Tibial artery (tissue), 4 donors: ENCODE measurements around the gene SBNO2.

Experiments used
- DNase-seq, 2 donors: peaks; one replicate each; pipeline ENCODE4 v3.0.0-alpha.2; 2019
- H3K27ac ChIP-seq, 2 donors: fragments of 200-600 bp; sonication (generic) in 1 of 2; 1 replicate in 1 of 2; 2 replicates in 1 of 2; pipeline ENCODE4 v1.5.1; 2018 to 2019; ENCODE audit warnings: mild to moderate bottlenecking in 1 of 2
- H3K27me3 ChIP-seq, 2 donors: fragments of 200-600 bp; sonication (generic) in 1 of 2; one replicate each; pipeline versions ENCODE4 v1.5.1 to v1.6.0; 2016 to 2019
- H3K36me3 ChIP-seq, 3 donors: fragments of 200-600 bp; sonication (generic) in 2 of 3; one replicate each; pipeline ENCODE4 v1.5.1; 2016 to 2019; ENCODE audit warnings: mild to moderate bottlenecking in 2 of 3
- H3K4me1 ChIP-seq, 4 donors: fragments of 200-600 bp; sonication (generic) in 2 of 4; 1 replicate in 3 of 4; 2 replicates in 1 of 4; pipeline ENCODE4 v1.5.1; 2016 to 2019
- H3K4me3 ChIP-seq, 2 donors: fragments of 200-600 bp; sonication (generic) in 1 of 2; 1 replicate in 1 of 2; 2 replicates in 1 of 2; pipeline ENCODE4 v1.5.1; 2018 to 2019; ENCODE audit warnings: mild to moderate bottlenecking in 2 of 2
- H3K9me3 ChIP-seq, 3 donors: fragments of 200-600 bp; sonication (generic) in 1 of 3; one replicate each; pipeline ENCODE4 v1.5.1; 2016 to 2019
- CTCF ChIP-seq, 2 experiments: fragments of 200-600 bp in 1 of 2; fragments of 450-650 bp in 1 of 2; IDR thresholded peaks; one replicate each; pipeline ENCODE4 v1.5.1; 2017 to 2019; ENCODE audit warnings: antibody characterized with exemption in 2 of 2, mild to moderate bottlenecking in 1 of 2, moderate library complexity in 1 of 2
- intact Hi-C: fragments of 100-400 bp; cut with DNase I; formaldehyde crosslinking; loops from one replicate; pipeline ENCODE4 v1.15.0; 2023; ENCODE audit warnings: low total_unique reads

The SBNO2 gene

DNA sequence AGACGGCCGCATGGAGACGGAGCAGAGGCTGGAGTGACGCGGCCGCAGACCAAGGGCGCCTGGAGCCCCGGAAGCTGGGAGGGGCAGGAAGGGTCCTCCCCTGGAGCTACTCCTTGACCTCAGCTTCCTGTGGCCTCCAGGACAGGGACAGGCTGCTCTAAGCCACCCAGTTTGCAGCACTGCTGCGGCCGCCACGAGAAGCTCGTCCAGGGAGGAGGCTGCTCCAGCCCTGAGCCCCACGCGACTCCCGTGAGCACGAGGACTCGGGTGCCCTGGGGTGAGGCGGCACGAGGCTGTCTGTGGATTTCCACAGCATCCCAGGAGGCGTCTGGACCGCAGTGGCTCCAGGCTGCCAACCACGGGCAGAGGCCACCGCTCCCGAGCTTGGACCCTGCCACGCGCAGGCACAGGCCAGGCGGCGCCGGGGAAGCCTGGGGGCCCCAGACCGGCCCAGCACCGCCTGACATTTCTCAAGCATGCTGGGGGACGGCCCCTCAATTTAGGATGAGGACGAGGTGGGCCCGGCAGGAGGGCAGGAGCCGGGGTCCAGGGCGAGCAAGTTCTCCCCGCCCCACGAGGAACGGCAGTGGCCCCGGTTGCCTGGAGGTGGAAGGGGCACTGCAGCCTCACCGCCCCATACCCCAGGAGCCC, 10.7 kb downstream of the SBNO2 start:
- no peak for DNase-seq
- Histone ChIP-seq H3K27me3 (no peaks in the 10 kb centered on the region), H3K9me3 (no peaks in the 10 kb centered on the region), H3K36me3 (peaks cover 0 to 29% (median 3%) of the 10 kb centered on the region in 3 donors), H3K27ac (no peak overlapping the region), H3K4me3 (no peak overlapping the region), H3K4me1 (peaks cover 0 to 42% (median 3%) of the 10 kb centered on the region in 4 donors)
- intact Hi-C loops: no loop called here
- no peak for TF ChIP-seq CTCF (IDR thresholded peaks at IDR 0.05)

GRCh38 chr19:1162404-1163282, 11.4 kb downstream of the SBNO2 start:
- H3K27me3 ChIP-seq: no peaks in the 10 kb centered on the region
- H3K4me1 ChIP-seq: peaks cover 0 to 35% (median 3%) of the 10 kb centered on the region in 4 donors
- DNase-seq: no peak
- H3K9me3 ChIP-seq: no peaks in the 10 kb centered on the region
- no peak overlapping the region for H3K27ac ChIP-seq
- no peak for TF ChIP-seq CTCF (IDR thresholded peaks at IDR 0.05)
- H3K36me3 ChIP-seq: peaks cover 0 to 33% (median 6%) of the 10 kb centered on the region in 3 donors
- intact Hi-C loops: no loop called here
- no peak overlapping the region for H3K4me3 ChIP-seq

GRCh38 chr19:1161716-1162115, 12.4 kb downstream of the SBNO2 start:
- no peak for DNase-seq
- Histone ChIP-seq H3K9me3 (no peaks in the 10 kb centered on the region), H3K27ac (no peak overlapping the region), H3K4me3 (no peak overlapping the region), H3K36me3 (peaks cover 0 to 29% (median 6%) of the 10 kb centered on the region in 3 donors), H3K4me1 (peaks cover 0 to 34% (median 3%) of the 10 kb centered on the region in 4 donors), H3K27me3 (no peaks in the 10 kb centered on the region)
- intact Hi-C loops: no loop called here
- TF ChIP-seq CTCF (IDR thresholded peaks at IDR 0.05): no peak

GRCh38 chr19:1159864-1160595, 14.0 kb downstream of the SBNO2 start:
- H3K4me3 ChIP-seq: no peak overlapping the region
- no peaks in the 10 kb centered on the region for H3K27me3 ChIP-seq
- H3K27ac ChIP-seq: no peak overlapping the region
- peaks cover 0 to 27% (median 6%) of the 10 kb centered on the region in 3 donors for H3K36me3 ChIP-seq
- intact Hi-C loops: no loop called here
- no peak for TF ChIP-seq CTCF (IDR thresholded peaks at IDR 0.05)
- no peak for DNase-seq
- peaks cover 0 to 44% (median 17%) of the 10 kb centered on the region in 4 donors for H3K4me1 ChIP-seq
- H3K9me3 ChIP-seq: no peaks in the 10 kb centered on the region

DNA sequence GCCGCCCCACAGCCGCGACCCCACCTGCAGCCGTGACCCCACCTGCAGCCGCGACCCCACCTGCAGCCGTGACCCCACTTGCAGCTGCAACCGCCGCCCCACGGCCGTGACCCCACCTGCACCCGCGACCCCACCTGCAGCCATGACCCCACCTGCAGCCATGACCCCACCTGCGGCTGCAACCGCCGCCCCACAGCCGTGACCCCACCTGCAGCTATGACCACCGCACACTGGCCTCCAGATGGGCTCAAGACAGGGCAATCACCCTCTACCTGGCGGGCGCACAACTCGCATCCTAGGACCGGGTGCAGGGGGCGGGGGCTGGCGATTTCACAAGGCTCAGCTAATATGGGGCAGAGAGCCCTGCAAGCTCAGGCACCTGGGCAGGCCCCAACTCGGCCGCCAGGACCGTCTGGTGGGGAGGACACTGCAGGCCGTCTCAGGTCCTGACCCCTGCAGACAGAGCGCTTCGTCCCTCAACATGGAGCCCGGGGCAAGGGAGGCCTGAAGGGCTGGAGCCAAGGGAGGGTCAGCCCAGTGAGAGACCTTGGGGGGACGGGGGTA, 15.1 kb downstream of the SBNO2 start:
- no peaks in the 10 kb centered on the region for H3K9me3 ChIP-seq
- peaks cover 0 to 51% (median 27%) of the 10 kb centered on the region in 4 donors for H3K4me1 ChIP-seq
- H3K27ac ChIP-seq: no peak overlapping the region
- H3K36me3 ChIP-seq: peaks cover 2 to 31% (median 7%) of the 10 kb centered on the region in 3 donors
- no peak overlapping the region for H3K4me3 ChIP-seq
- no peak for DNase-seq
- TF ChIP-seq CTCF (IDR thresholded peaks at IDR 0.05): no peak
- H3K27me3 ChIP-seq: no peaks in the 10 kb centered on the region
- intact Hi-C loops: no loop called here
